ENCODE data around the gene FAM222B. TPM values are rescaled to one million over a fixed set of nuclear protein-coding genes. Genes with fewer than 3 reads are reported as not detected.

Gene FAM222B
- total and polyA plus RNA-seq, 9 of the 15 experiments (the other 6 are each of a cell fraction or from before 2014, with no cell fraction given), result 4.0 to 34.6 (median 7.5) TPM

DNA sequence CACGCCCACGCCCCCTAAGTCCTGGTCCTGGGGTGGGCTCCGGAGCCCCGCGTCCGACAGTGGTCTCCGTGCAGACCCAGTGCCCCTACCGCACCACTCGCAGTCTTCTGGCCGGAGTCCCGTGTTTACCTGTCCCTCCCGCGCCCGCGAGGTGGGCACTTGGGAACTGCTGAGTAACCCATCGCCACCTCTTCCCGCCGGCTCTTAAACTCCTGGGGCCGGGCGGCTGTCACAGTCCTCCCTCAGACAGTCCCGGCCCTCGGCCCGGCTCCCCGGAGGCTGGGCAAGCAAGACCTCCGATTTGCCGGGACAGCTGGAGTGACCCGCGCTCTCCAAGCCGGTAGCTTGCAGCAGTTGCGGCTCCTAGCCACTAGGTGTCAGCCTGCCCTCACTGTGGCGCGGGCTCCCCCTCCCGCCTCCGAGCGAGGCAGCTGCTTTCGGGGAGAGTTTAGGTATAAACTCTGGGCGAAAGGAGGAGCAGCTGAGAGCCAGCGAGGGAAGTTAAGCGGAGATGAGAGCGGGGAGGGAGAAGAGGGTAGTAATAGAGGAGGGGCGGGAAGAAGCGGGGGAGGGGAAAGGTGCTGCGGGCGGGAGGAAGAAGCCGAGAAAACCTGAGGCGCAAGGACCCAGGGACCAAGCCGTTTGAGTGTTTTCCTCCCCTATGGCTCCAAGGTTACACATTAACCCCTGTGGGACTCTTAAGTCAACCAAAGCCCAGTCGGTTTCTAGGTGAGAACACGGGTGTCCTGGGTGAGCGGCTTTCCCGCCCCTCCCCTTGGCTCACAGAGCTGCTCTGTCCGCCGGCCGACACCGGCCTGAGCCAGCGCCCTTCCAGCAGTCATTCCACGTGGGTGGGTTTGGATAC, 115.7 kb downstream of the FAM222B start (continued):
- TF ChIP-seq JUND (IDR thresholded peaks at IDR 0.05; ENCODE audit: borderline replicate concordance, low read depth, low read length), result peak; percentile 78
- TF ChIP-seq JUND (tag; IDR thresholded peaks at IDR 0.05; ENCODE audit: borderline replicate concordance, low read depth, low read length), result peak; percentile 6; the same call in 1 of the 3 replicates
- TF ChIP-seq, protein P1, sequence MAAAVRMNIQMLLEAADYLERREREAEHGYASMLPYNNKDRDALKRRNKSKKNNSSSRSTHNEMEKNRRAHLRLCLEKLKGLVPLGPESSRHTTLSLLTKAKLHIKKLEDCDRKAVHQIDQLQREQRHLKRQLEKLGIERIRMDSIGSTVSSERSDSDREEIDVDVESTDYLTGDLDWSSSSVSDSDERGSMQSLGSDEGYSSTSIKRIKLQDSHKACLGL (CRISPR knock-in tag; IDR thresholded peaks at IDR 0.05; ENCODE audit: borderline replicate concordance, poor library complexity, severe bottlenecking), result peak; percentile 52
- TF ChIP-seq, protein P2, sequence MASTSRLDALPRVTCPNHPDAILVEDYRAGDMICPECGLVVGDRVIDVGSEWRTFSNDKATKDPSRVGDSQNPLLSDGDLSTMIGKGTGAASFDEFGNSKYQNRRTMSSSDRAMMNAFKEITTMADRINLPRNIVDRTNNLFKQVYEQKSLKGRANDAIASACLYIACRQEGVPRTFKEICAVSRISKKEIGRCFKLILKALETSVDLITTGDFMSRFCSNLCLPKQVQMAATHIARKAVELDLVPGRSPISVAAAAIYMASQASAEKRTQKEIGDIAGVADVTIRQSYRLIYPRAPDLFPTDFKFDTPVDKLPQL (IDR thresholded peaks at IDR 0.05; ENCODE audit: extremely low read depth, insufficient read length), result peak; percentile 14
- peak; percentile 97 for TF ChIP-seq SMC3 (conservative IDR thresholded peaks at IDR 0.05; ENCODE audit: insufficient read depth, low read depth, low read length)
- TF ChIP-seq, protein P3, sequence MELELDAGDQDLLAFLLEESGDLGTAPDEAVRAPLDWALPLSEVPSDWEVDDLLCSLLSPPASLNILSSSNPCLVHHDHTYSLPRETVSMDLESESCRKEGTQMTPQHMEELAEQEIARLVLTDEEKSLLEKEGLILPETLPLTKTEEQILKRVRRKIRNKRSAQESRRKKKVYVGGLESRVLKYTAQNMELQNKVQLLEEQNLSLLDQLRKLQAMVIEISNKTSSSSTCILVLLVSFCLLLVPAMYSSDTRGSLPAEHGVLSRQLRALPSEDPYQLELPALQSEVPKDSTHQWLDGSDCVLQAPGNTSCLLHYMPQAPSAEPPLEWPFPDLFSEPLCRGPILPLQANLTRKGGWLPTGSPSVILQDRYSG (tag; conservative IDR thresholded peaks at IDR 0.05; ENCODE audit: low read depth), result no peak
- TF ChIP-seq NR4A1 (CRISPR knock-in tag; IDR thresholded peaks at IDR 0.05), result no peak
- TF ChIP-seq NR4A1 (tag; IDR thresholded peaks at IDR 0.05), result no peak
- TF ChIP-seq KLF16 (IDR thresholded peaks at IDR 0.05), result peak; percentile 95
- TF ChIP-seq MBD2 (IDR thresholded peaks at IDR 0.05; ENCODE audit: borderline replicate concordance, low read depth), result 0 out of 2 replicates have a peak, but pooled peaks have one; percentile 48
- no peak for TF ChIP-seq RFX5 (IDR thresholded peaks at IDR 0.05; ENCODE audit: low read depth, low read length)
- no peak for TF ChIP-seq ZNF324 (CRISPR knock-in tag; IDR thresholded peaks at IDR 0.05)
- peak; percentile 21 for TF ChIP-seq POLR2B (IDR thresholded peaks at IDR 0.05; ENCODE audit: low read depth, partially characterized antibody)
- TF ChIP-seq NFYB (IDR thresholded peaks at IDR 0.05; ENCODE audit: extremely low read depth, insufficient read length), result no peak
- TF ChIP-seq, protein P4, sequence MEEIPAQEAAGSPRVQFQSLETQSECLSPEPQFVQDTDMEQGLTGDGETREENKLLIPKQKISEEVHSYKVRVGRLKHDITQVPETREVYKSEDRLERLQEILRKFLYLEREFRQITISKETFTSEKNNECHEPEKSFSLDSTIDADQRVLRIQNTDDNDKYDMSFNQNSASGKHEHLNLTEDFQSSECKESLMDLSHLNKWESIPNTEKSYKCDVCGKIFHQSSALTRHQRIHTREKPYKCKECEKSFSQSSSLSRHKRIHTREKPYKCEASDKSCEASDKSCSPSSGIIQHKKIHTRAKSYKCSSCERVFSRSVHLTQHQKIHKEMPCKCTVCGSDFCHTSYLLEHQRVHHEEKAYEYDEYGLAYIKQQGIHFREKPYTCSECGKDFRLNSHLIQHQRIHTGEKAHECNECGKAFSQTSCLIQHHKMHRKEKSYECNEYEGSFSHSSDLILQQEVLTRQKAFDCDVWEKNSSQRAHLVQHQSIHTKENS (CRISPR knock-in tag; IDR thresholded peaks at IDR 0.05), result no peak

Data from K562 (cell line).